ENCODE measurements around the gene SLC26A5. TPM values are rescaled to one million over a fixed set of nuclear protein-coding genes. Genes with fewer than 3 reads are reported as not detected.

SLC26A5 gene
- total RNA-seq, 1 donor from 2014 or later = not detected

GRCh38 chr7:103373866-103374643 lies 72.0 kb downstream of the SLC26A5 start:
- Histone ChIP-seq H3K9me3 (ENCODE audit: low read depth) (no peaks in the 10 kb centered on the region), H3K9ac (no peak overlapping the region), H3K27ac (no peak overlapping the region), H2AFZ (replicated peaks) (no peak overlapping the region), H3K4me3 (no peak overlapping the region), H3K4me1 (no peaks in the 10 kb centered on the region), H3K27me3 (peaks cover 3% of the 10 kb centered on the region), H3K79me2 (ENCODE audit: low read depth) (no peaks in the 10 kb centered on the region), H3K4me2 (no peak overlapping the region), H4K20me1 (ENCODE audit: low read depth) (no peaks in the 10 kb centered on the region), H3K36me3 (peaks cover 2% of the 10 kb centered on the region), H3F3A (ENCODE audit: low read depth) (no peaks in the 10 kb centered on the region)
- Mint-ChIP-seq H3K4me1 (no peaks in the 10 kb centered on the region), H3K27me3 (ENCODE audit: insufficient read depth, low read depth) (no peaks in the 10 kb centered on the region), H3K9me3 (no peaks in the 10 kb centered on the region), H3K27ac (no peak overlapping the region), H3K4me3 (no peak overlapping the region), H3K36me3 (no peaks in the 10 kb centered on the region)
- TF ChIP-seq EZH2phosphoT487 (IDR thresholded peaks at IDR 0.05) (no peak), CTCF (IDR thresholded peaks at IDR 0.05) (no peak), EZH2 (IDR thresholded peaks at IDR 0.05) (no peak)
- DNase-seq (ENCODE audit: low spot score) = peak; percentile 4

- no peak overlapping the region for H3K4me3 ChIP-seq
- H3K36me3 ChIP-seq = peaks cover 13% of the 10 kb centered on the region
- no peaks in the 10 kb centered on the region for H3K27me3 ChIP-seq
- H3K36me3 Mint-ChIP-seq = peaks cover 15% of the 10 kb centered on the region
- no peaks in the 10 kb centered on the region for H4K20me1 ChIP-seq (ENCODE audit: low read depth)
- no peaks in the 10 kb centered on the region for H3K4me1 Mint-ChIP-seq
- H3F3A ChIP-seq (ENCODE audit: low read depth) = no peaks in the 10 kb centered on the region
- DNase-seq (ENCODE audit: low spot score) = no peak
- no peak overlapping the region for H3K27ac ChIP-seq
- no peaks in the 10 kb centered on the region for H3K9me3 ChIP-seq (ENCODE audit: low read depth)
- no peaks in the 10 kb centered on the region for H3K27me3 Mint-ChIP-seq (ENCODE audit: insufficient read depth, low read depth)
- no peak overlapping the region for H3K27ac Mint-ChIP-seq
- no peak overlapping the region for H3K4me3 Mint-ChIP-seq
- no peak overlapping the region for H3K9ac ChIP-seq
- H3K9me3 Mint-ChIP-seq = no peaks in the 10 kb centered on the region
- H3K79me2 ChIP-seq (ENCODE audit: low read depth) = no peaks in the 10 kb centered on the region
- no peak overlapping the region for H3K4me2 ChIP-seq
- TF ChIP-seq EZH2 (IDR thresholded peaks at IDR 0.05) = no peak
- no peak for TF ChIP-seq EZH2phosphoT487 (IDR thresholded peaks at IDR 0.05)
- no peak for TF ChIP-seq CTCF (IDR thresholded peaks at IDR 0.05)
- H2AFZ ChIP-seq (replicated peaks) = no peak overlapping the region
- no peaks in the 10 kb centered on the region for H3K4me1 ChIP-seq
Measured at GRCh38 chr7:103369432-103369831, 76.6 kb downstream of the SLC26A5 start.

GRCh38 chr7:103349805-103350204 lies 96.2 kb downstream of the SLC26A5 start:
- H3K27me3 ChIP-seq = no peaks in the 10 kb centered on the region
- no peaks in the 10 kb centered on the region for H3K27me3 Mint-ChIP-seq (ENCODE audit: insufficient read depth, low read depth)
- peaks cover 4% of the 10 kb centered on the region for H3F3A ChIP-seq (ENCODE audit: low read depth)
- H3K4me3 ChIP-seq = no peak overlapping the region
- no peaks in the 10 kb centered on the region for H3K9me3 ChIP-seq (ENCODE audit: low read depth)
- no peak overlapping the region for H3K4me2 ChIP-seq
- TF ChIP-seq EZH2 (IDR thresholded peaks at IDR 0.05) (no peak), CTCF (IDR thresholded peaks at IDR 0.05) (no peak), EZH2phosphoT487 (IDR thresholded peaks at IDR 0.05) (no peak)
- no peak overlapping the region for H2AFZ ChIP-seq (replicated peaks)
- H3K4me1 ChIP-seq = peaks cover 14% of the 10 kb centered on the region
- no peak overlapping the region for H3K27ac Mint-ChIP-seq
- H3K4me1 Mint-ChIP-seq = peaks cover 23% of the 10 kb centered on the region
- H3K79me2 ChIP-seq (ENCODE audit: low read depth) = peaks cover 75% of the 10 kb centered on the region
- H3K27ac ChIP-seq = no peak overlapping the region
- no peak for DNase-seq (ENCODE audit: low spot score)
- H3K36me3 Mint-ChIP-seq = peaks cover 3% of the 10 kb centered on the region
- no peaks in the 10 kb centered on the region for H3K9me3 Mint-ChIP-seq
- peaks cover 21% of the 10 kb centered on the region for H4K20me1 ChIP-seq (ENCODE audit: low read depth)
- H3K36me3 ChIP-seq = no peaks in the 10 kb centered on the region
- no peak overlapping the region for H3K9ac ChIP-seq
- peak overlapping the region; percentile 71 for H3K4me3 Mint-ChIP-seq

All from neural progenitor cell (in vitro differentiated cells).